AG04450 (cell line): ENCODE results near the gene CCDC50. TPM values are rescaled to one million over a fixed set of nuclear protein-coding genes. Genes with fewer than 3 reads are reported as not detected.

ENCODE experiments used
- CTCF ChIA-PET: fragments of 300-600, 350-600 bp; formaldehyde crosslinking; extraction: SDS; loops from one replicate; lab custom pipeline; 2022; ENCODE audit warnings: antibody characterized with exemption, inconsistent platforms; lab: Charles Lee
- POLR2A ChIA-PET: fragments of 350-600 bp; formaldehyde crosslinking; extraction: SDS; loops from one replicate; lab custom pipeline; 2021; ENCODE audit warnings: antibody characterized with exemption, inconsistent platforms; lab: Yijun Ruan, JAX
- DNase-seq: peaks from one replicate; pipeline ENCODE4 v3.0.0-alpha.2; 2011; ENCODE audit warnings: low read depth, low spot score
- H3K27ac ChIP-seq: one replicate; pipeline ENCODE4 v1.5.1; 2012; ENCODE audit warnings: low read depth, low read length, control low read depth
- H3K27me3 ChIP-seq: one replicate; pipeline ENCODE4 v1.6.0; 2012; ENCODE audit warnings: low read length; ENCODE audit not compliant: control insufficient read depth, insufficient read depth
- H3K4me3 ChIP-seq: 2 replicates; pipeline ENCODE4 v1.5.1; 2011; ENCODE audit warnings: mild to moderate bottlenecking, low read depth, low read length, control low read depth
- H3K9me3 ChIP-seq: 2 replicates; pipeline ENCODE4 v1.5.1; 2012; ENCODE audit warnings: low read length; ENCODE audit not compliant: control insufficient read depth, insufficient read depth
- CTCF ChIP-seq: IDR thresholded peaks from 2 replicates; pipeline ENCODE4 v1.5.1; 2011; ENCODE audit warnings: low read depth, low read length, control low read depth, inconsistent platforms
- polyA plus RNA-seq: library from polyadenylated mRNA; depleted of rRNA; stranded (reverse); fragments of >200 nt; gene quantifications from 2 replicates; pipeline ENCODE4 v1.2.3, GENCODE V29; 2011

Gene CCDC50
- polyA plus RNA-seq, 1 experiment = 75.6 TPM

DNA sequence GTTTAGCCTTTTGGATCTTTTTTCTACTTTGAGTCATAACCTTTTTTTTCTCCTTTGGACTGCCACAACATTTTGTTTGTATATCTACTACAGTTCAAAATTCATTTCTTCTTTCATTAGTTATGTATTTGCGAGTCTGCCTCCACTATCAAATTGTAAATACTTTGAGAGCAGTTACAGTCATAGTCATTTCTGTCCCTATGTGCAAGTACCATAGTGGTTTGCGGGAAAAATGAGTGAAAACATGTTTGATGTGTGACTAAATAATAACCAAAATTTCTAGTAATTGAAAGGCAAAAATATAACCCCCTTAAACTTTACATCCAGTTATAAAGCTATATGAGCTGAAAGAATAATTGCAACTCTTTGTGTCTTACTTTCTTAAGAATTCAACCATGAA, 45.8 kb upstream of the CCDC50 start:
- Histone ChIP-seq H3K27ac (no peak overlapping the region), H3K9me3 (no peaks in the 10 kb centered on the region), H3K4me3 (no peak overlapping the region), H3K27me3 (no peaks in the 10 kb centered on the region)
- DNase-seq = no peak
- ChIA-PET POLR2A (no interaction called here), CTCF (no interaction called here)
- TF ChIP-seq CTCF = no peak

DNA sequence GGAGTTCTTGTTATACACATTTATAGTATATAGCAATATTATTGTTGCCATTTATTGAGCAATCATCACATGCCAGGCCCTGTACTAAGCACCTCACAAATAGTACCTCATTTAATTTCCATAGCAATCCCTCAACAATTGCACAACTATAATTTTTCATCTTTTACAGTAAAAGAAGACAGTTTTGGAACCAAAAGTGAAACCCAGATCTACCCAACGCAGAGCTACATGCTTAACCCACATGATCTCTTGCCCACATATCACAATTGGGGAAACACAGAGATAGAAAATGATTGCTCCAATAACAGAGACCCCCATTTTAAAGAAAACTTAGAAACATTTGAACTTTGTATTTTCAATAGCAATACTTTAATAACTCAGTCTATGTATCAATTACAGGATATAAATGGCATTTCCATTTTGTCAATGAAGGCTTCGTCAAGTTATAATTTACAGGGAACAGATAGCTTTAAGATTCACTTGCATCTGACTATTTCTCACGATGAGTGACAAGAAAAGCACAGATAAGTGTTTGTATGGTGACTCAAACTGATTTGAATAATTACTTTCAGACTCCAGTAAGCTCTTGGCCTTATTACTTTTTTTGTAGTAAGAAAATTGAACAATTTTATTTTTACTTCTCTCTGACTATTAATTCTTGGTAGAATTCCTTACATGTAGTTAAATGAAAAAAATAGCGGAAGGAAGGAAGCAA, 38.7 kb upstream of the CCDC50 start:
- H3K27me3 ChIP-seq = no peaks in the 10 kb centered on the region
- ChIA-PET POLR2A (no interaction called here), CTCF (no interaction called here)
- H3K9me3 ChIP-seq = no peaks in the 10 kb centered on the region
- no peak overlapping the region for H3K4me3 ChIP-seq
- H3K27ac ChIP-seq = no peak overlapping the region
- no peak for TF ChIP-seq CTCF
- no peak for DNase-seq

DNA sequence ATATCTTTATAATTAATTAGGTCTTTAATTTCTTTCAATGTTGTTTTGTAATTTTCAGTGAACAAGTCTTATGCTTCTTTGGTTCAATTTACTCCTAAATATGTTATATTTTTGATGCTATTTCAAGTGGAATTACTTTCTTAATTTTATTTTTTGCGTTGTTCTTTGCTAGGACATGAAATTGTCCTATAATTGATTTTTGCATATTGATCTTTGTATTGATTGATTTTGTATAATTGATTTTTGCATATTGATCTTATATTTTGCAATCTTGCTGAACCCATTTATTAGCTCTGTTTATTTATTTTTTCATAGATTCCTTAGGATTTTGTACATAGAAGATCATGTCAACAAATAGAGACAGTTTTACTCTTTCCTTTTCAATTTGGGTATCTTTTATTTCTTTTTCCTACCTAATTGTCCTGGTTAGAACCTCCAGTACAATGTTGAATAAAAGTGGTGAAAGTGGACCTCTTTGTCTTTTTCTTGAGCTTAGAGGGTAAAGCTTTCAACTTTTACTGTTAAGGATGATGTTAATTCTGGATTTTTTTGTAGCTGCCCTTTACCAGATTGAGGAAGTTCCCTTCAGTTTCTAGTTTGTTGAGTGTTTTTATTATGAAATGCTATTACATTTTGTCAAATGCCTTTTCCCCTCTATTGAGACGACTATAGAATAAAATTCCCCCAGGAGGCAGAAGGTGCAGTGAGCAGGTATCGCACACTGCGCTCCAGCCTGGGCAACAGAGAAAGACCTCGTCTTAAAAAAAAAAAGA, 36.8 kb upstream of the CCDC50 start:
- POLR2A ChIA-PET = no interaction called here
- TF ChIP-seq CTCF = no peak
- no peaks in the 10 kb centered on the region for H3K9me3 ChIP-seq
- H3K4me3 ChIP-seq = no peak overlapping the region
- CTCF ChIA-PET = interaction anchor here (0.7 to 0.9 kb wide), 2 partner anchors 408 to 562 kb away, joined by 3 read pairs; no protein-coding TSS in a partner anchor
- no peak for DNase-seq
- no peaks in the 10 kb centered on the region for H3K27me3 ChIP-seq
- H3K27ac ChIP-seq = no peak overlapping the region

GRCh38 chr3:191294291-191294690, 34.9 kb upstream of the CCDC50 start:
- no peak for DNase-seq
- CTCF ChIA-PET = no interaction called here
- H3K27me3 ChIP-seq = no peaks in the 10 kb centered on the region
- H3K27ac ChIP-seq = no peak overlapping the region
- H3K9me3 ChIP-seq = no peaks in the 10 kb centered on the region
- H3K4me3 ChIP-seq = no peak overlapping the region
- POLR2A ChIA-PET = no interaction called here
- no peak for TF ChIP-seq CTCF

GRCh38 chr3:191296041-191296541, 33.1 kb upstream of the CCDC50 start:
- H3K4me3 ChIP-seq = no peak overlapping the region
- no peak for DNase-seq
- no peak for TF ChIP-seq CTCF
- H3K9me3 ChIP-seq = no peaks in the 10 kb centered on the region
- H3K27ac ChIP-seq = no peak overlapping the region
- H3K27me3 ChIP-seq = no peaks in the 10 kb centered on the region
- ChIA-PET POLR2A (no interaction called here), CTCF (no interaction called here)
